HG03108 (cell line): ENCODE data around the gene NFE2L3.
"Not testable (repeated sequence)": the region's sequence is repeated elsewhere in the genome, so short reads cannot be mapped to it uniquely, and the experiment has no call there.

ENCODE experiments used
- ATAC-seq: cut with Tn5 transposase; IDR thresholded peaks from one replicate; pipeline ENCODE4 v1.9.1; 2021; ENCODE audit warnings: moderate library complexity; ENCODE audit not compliant: unreplicated experiment

NFE2L3 gene

GRCh38 chr7:26185844-26186180 lies 33.8 kb downstream of the NFE2L3 start:
- no peak for ATAC-seq

- ATAC-seq: no peak
Measured at GRCh38 chr7:26186364-26187311, 34.6 kb downstream of the NFE2L3 start.

GRCh38 chr7:26187380-26188205 lies 35.6 kb downstream of the NFE2L3 start:
- no peak for ATAC-seq

- no peak for ATAC-seq
Measured at GRCh38 chr7:26188206-26188956, 36.4 kb downstream of the NFE2L3 start.

GRCh38 chr7:26188957-26189541 lies 37.1 kb downstream of the NFE2L3 start:
- ATAC-seq: no peak

GRCh38 chr7:26189697-26190096 lies 37.7 kb downstream of the NFE2L3 start:
- no peak for ATAC-seq

GRCh38 chr7:26190417-26190869 lies 38.4 kb downstream of the NFE2L3 start:
- no peak for ATAC-seq

- no peak for ATAC-seq
Measured at GRCh38 chr7:26191233-26191973, 39.4 kb downstream of the NFE2L3 start.

- no peak for ATAC-seq
Measured at GRCh38 chr7:26191974-26192479, 40.0 kb downstream of the NFE2L3 start.

- ATAC-seq: no peak
Measured at GRCh38 chr7:26192485-26193087, 40.6 kb downstream of the NFE2L3 start.

- no peak for ATAC-seq
Measured at GRCh38 chr7:26193432-26194207, 41.6 kb downstream of the NFE2L3 start.

GRCh38 chr7:26194764-26195163 lies 42.8 kb downstream of the NFE2L3 start:
- ATAC-seq: not testable (repeated sequence)

GRCh38 chr7:26195182-26195581 lies 43.2 kb downstream of the NFE2L3 start:
- no peak for ATAC-seq

GRCh38 chr7:26195867-26196657 lies 44.1 kb downstream of the NFE2L3 start:
- no peak for ATAC-seq

GRCh38 chr7:26197153-26198115 lies 45.4 kb downstream of the NFE2L3 start:
- ATAC-seq: no peak

GRCh38 chr7:26198133-26198780 lies 46.3 kb downstream of the NFE2L3 start:
- ATAC-seq: no peak
